PFSK-1 (cell line): ENCODE results near the gene KIF17.

Experiments used
- POLR2AphosphoS5 ChIP-seq: IDR thresholded peaks from 2 replicates; pipeline ENCODE4 v1.6.1; 2012; ENCODE audit warnings: low read depth, mild to moderate bottlenecking, control low read depth, low read length, moderate library complexity
- REST ChIP-seq, 2 experiments: IDR thresholded peaks; 2 replicates each; pipeline versions ENCODE4 v1.6.1 to v1.8.0; 2011 to 2012; ENCODE audit warnings: low read depth in 2 of 2, low read length in 2 of 2, control low read depth in 1 of 2, inconsistent platforms in 1 of 2, mild to moderate bottlenecking in 1 of 2, moderate library complexity in 1 of 2; ENCODE audit not compliant: insufficient read depth in 1 of 2
- SIN3A ChIP-seq: IDR thresholded peaks from 2 replicates; pipeline ENCODE4 v1.6.1; 2012; ENCODE audit warnings: mild to moderate bottlenecking, low read length, moderate library complexity, borderline replicate concordance; ENCODE audit not compliant: insufficient read depth
- TAF1 ChIP-seq: IDR thresholded peaks from 2 replicates; pipeline ENCODE4 v1.6.1; 2012; ENCODE audit warnings: low read length, control low read depth, borderline replicate concordance; ENCODE audit not compliant: insufficient read depth

- no peak for TF ChIP-seq SIN3A
- no peak for TF ChIP-seq TAF1
- TF ChIP-seq POLR2AphosphoS5 = no peak
- no peak for TF ChIP-seq REST (IDR thresholded peaks at IDR 0.05; ENCODE audit: insufficient read depth in 1 of 2, low read depth in 2 of 2, low read length in 2 of 2)
Observed at GRCh38 chr1:20626098-20626427, 91.7 kb downstream of the KIF17 start.
